ENCODE measurements around the gene MRGPRG. TPM values are rescaled to one million over a fixed set of nuclear protein-coding genes. Genes with fewer than 3 reads are reported as not detected.

Gene MRGPRG
- total RNA-seq, 1 donor from 2014 or later = not detected

DNA sequence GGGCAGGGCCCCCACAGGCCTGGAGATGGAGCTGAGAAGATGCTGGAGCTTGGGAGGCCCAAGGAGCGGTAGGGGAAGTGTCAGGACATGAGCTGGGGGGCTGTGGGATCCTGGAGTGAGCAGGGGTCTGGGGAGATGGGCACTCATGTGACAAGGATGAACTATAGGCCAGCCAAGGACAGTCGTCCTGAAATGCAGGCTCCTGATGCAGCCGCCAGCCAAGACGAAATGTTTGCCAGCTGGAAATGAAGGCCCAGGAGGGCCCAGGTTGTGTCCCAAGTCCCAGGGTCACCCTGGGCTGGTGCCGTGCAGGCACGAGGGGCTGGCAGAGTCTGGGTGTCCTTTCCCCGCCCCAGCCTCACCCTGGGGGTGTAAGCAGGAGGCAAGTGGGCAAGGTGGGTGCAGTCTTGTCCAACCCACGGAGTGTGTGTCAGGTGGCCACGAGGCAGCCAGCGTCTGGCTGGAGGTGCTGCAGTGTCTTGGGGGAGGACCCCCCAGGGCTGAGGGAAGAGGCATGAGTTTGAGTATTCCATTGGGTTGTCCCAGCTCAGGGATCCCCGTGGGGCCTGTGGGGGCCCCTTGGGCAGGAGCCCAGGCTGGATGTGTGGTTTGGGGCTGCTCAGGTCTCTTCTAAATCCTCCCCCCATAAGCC is 21.4 kb downstream of the MRGPRG start:
- no peak for DNase-seq (ENCODE audit: extremely low read depth, low read depth, low spot score)

DNA sequence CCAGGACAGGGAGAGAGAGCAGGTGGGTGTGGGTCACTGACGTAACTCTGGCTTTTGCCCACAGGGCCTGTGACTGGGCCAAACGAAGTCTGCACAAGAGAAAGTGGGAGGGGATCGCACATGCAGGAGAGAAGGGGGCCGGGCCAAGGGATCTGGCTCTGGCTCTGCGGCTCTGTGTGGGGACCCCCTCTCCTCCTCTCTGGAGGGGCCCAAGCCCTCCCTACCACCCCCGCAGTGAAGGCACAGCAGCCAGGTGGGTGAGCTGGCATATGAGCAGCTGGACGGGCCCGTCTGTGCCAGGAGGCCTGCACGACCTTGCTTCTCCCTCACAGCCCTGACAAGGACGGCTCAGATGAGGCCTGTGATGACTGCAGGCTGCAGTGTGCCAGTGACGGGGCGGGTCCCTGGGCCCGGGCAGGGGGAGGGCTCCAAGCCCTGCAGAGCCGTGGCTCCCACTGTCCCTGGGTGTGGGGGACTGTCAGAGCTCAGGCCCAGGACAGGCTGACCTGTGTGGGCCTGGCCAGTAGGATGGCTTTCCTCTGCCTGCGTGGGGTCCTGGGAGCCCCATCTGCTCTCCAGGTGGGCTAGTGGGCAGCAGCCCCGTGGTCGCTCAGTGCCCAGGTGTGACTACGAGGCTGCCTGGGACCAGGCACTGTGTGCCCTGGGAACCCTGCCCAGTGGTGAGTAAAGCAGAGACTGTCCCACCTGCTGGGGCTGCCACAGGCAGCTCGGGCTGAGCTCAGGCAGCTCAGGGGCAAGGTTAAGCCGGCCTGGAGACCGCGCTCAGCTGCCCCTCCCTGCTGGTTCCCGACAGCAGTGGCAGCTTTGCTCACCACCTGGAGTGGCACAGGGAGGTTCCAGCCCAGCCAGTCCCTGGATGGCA is 22.2 kb downstream of the MRGPRG start:
- DNase-seq (ENCODE audit: extremely low read depth, low read depth, low spot score) = no peak

DNA sequence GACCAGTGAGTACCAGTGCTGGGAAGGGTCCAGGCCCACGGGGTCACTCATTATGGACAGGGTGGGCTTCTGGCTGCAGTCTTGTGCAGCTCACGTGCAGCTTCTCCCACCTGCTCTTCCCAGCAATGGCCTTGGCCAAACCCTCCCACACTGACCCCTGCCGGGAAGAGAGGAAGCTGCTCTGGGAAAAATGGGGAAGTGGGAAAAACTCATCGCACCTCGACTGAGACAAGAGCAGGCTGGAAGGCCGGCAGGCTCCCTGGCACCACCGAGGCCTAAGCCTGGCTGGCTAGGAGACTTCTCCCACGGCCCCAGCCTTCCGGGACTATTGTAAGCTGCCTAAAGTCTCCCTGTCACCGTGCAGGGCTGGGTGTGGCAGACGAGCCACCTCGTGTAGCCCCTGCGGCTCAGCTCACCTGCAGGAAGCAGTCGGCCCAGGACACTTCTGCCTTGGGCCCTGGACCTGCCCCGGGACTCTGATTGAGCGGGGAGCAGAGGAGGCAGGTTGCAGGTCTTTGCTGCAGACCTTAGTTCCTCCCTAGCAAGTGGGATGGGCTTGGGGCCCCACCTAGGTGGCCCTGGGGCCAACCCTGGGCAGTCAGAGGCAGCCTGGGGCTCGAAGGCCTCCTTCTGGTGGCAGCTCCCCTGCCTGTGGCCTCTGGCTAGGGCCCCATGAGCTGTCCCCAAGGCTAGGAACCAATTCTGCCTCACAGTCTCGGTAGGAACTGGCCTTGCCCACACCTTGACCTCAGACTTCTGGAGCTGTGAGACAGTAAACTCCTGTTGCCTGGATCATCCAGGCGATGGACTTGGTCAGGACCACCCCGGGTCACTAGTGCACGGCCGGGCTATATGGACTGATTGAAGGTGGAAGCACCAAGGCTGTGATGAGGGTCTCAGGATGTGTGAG is 23.1 kb downstream of the MRGPRG start:
- DNase-seq (ENCODE audit: extremely low read depth, low read depth, low spot score) = no peak

DNA sequence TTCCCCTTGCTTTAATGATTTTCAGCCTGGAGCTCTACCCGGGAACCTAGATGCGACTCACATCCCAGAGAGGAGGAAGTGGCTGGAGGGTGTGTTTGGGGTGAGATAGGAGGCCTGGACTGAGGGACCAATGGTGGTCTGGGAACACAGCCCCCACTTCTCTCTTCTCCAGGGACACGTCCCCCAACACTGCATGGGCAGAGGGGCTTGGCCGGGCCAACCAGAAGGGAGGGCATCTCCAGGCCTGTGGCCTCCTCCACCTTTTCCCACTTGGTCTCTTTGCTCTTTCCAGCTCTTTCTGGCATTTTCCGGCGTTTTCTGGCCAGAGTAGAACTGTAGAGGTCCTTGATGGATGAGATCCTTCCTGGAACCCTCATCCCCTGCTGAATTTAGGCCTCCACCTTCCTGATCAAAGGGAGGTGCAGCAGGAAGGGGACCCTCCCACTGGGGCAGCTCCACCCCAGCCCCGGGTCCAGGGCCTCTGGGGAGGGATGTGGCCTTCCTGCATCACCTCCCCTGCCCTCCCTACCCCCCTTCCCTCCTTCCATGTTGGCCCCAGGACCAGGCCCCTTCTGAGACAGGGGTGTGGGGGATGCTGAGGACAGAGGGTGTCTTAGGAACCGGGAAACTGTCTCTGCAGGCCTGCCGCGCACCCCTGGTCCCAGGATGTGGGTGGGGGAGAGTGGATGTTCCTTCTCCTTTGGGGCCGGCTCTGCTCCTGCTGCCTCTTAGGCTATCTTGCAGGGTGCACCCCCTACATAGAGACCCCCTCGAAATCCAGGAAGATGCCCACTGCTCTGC is 24.4 kb downstream of the MRGPRG start:
- DNase-seq (ENCODE audit: extremely low read depth, low read depth, low spot score) = no peak

DNA sequence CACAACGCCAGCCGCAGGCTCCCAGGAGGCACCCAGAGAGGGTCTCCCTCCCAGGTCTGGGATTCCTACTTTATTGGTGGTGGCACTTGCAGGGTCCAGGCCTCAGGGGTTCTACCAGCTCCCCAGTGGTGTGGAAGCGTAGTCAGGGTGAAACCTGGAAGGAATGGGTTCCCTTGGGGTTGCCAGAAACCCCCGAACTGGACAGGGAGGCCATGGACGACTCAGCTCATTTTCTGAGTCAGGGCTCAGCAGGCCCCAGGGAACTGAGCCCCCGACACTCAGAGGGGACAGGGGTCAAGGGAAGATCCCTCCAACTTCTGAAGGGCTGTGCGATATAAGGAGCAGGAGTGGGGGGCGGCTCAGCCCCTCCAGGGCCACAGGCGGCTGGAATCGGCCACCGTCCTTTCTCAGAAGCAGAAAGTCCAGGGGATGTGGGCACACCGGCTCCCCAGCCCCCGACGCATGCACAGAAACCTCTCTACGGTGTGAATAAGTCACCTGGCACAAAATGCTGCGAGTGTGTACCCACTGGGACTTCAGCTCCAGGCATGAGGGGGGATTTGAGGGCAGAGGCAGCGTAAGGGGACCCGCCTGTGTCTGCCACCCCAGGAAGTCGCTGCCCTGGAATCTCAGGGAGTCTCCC is 25.1 kb downstream of the MRGPRG start:
- no peak for DNase-seq (ENCODE audit: extremely low read depth, low read depth, low spot score)

DNA sequence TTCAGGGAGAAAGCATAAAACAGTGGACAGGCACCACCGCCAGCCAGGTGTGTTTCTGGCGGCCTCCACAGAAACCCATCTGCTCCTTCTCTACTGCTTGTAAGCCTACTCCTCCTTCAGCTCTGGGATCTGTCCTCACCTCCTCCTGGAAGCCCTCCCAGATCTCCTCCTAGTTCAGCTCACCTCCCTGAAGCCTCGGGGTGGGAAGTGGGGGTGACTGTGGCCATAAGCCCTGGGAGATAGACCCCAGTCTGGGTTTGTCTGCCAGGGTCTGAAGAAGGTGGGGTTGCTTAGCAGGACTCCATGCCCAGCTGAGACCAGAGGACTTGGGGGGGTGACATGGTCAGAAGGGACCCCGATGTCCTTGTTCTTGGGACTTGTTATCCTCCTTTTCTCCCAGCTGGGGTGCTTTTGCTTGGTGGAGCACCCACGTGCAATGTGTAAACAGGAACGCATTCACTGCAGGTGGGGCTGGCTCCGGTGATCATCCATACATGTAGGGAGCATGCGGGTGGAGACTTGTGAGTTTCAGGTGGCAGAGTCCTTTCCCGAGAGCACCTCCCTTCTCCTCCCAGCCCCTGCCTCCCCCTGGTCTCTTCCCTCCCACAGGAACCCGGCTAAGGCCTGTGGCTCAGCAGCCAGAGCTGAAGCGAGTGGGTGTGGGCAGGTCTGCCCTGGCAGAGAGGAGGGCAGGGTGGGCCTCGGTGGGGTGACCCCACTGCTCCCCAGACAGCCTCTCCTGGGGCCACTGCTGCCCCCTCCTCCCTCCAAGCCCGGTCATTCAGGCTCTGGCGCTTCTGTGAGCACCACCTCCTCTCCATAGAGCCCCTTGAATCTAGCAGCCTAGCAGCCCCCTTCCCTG is 25.9 kb downstream of the MRGPRG start:
- no peak for DNase-seq (ENCODE audit: extremely low read depth, low read depth, low spot score)

DNA sequence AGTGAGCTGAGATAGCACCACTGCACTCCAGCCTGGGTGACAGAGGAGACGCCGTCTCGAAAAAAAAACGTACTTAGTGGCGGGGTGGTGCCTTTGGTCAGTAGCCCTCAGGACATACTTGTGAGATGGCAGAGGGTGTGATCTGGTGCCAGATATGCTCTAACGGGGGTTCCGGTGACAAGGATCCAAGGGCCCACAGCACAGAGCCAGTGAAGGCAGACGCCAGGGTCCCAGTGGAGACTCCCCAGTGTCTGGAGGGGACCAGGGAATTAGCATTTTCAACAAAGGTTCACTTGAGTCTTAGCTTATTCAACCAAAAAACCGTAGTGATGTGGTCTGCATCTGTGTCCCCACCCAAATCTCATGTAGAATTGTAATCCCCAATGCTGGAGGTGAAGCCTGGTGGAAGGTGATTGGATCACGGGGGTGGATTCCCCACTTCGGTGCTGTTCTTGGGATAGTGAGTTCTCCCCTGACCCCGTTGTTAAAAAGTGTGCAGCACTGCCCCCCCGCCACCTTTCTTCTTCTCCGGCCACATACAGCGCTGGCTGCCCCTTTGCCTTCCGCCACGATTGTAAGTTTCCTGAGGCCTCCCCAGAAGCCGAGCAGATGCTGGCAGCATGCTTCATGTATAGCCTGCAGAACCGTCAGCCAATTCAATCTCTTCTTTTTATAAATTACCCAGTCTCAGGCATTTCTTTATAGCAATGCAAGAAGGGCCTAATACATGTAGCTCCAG is 26.9 kb downstream of the MRGPRG start:
- DNase-seq (ENCODE audit: extremely low read depth, low read depth, low spot score) = no peak

DNA sequence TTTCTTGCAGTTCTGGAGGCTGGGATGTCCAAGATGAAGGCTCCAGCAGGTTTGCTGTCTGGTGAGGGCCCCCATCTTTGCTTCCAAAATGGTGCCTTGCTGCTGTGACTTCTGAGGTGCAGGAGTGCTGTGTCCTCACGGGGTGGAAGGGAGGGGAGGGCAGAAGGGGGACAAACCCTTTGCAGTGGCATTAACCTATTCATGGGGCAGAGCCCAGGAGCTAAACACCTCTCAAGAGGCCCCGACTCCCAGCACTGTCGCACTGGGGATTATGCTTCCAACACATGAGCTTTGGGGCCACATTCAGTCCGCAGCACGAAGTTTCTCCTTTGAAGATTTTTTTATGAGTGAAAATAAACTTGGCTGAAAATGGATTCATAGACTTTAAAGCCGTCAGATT is 28.0 kb downstream of the MRGPRG start:
- no peak for DNase-seq (ENCODE audit: extremely low read depth, low read depth, low spot score)

DNA sequence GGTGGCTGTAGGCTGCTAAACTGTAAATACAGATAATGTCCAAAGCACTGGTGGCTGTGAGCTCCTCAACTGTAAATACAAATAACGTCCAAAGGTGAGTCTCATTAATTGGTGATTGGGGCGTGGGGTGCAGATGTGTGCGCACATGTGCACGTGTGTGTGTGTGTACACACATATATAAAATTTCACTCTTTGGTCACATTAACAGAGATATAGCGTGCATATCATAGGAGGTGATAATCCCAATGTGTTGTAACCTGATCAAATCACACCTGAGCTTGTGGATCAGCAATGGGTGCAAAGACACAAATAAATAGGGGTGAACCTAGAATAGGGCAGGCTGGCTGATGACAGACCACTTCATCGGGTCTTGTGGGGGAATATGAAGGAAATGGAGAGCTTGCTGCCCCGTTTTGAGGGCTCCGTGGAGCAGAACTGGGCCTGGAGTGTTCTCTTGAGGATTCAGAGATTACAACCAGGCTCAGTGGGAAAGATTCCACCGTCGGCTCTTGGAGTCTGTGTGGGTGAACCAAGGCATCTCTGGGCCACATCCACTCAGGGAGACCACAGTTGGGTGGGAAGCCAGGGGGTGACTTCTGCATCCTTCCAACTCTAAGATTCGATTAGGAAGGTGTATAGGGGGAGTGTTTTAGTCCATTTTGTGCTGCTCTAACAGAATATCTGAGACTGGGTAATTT is 28.6 kb downstream of the MRGPRG start:
- DNase-seq (ENCODE audit: extremely low read depth, low read depth, low spot score) = no peak

DNA sequence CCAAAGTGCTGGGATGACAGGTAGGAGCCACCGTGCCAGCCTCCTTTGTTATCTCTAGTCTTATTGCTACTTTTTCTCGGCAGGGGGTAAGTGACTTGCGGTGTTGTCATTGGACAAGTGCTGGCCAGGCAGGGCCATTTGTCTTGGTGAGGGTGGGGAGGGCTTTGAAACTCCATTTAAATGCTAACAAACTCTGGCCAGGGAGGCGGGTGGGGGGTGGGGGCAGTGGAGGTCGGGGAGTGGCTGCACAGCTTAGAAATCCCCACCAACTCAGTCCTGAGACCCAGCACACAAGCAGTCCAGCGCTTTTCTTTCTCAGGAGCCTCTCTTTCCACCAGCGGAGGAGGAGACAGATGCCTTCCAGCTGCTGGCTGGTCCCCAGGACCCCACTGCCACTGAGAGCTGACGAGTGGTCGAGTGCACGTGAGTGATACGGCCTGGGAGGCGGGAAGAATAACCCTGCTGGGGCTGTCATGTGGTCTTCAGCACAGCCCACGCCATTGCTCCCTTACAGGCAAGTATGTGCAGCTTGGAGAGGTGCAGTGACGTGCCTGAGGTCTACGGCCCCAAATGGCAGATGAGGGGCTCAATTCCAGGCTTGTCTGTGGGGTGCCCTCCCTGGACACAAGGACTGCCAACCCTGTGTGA is 29.3 kb downstream of the MRGPRG start:
- no peak for DNase-seq (ENCODE audit: extremely low read depth, low read depth, low spot score)

DNA sequence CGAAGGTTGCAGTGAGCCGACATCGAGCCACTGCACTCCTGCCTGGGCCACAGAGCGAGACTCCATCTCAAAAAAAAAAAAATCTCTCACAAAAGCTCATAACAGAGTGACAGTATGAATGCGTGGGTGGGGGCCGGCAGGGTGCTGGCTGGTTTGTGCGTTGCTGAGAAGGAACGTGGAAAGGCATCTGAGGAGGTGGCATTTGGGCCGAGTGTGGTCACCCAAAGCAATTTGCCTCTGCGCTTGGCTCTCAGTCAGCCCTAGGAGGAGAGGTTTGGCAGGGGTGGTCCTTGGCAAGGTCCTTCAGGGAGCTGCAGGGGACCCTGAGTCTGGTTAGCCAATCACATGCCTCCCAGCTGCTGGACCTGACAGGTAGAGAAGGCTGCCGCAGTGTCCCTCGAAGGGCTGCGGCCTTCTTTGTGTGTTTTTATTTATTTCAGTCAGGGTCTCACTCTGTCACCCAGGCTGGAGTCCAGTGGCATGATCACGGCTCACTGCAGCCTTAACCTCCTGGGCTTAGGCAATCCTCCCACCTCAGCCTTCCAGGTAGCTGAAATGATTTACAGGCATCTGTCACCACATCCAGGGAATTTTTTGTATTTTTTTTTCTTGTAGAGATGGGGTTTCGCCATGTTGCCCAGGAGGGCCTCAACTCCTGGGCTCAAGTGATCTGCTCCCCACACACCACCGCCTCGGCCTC is 30.0 kb downstream of the MRGPRG start:
- DNase-seq (ENCODE audit: extremely low read depth, low read depth, low spot score) = no peak

DNA sequence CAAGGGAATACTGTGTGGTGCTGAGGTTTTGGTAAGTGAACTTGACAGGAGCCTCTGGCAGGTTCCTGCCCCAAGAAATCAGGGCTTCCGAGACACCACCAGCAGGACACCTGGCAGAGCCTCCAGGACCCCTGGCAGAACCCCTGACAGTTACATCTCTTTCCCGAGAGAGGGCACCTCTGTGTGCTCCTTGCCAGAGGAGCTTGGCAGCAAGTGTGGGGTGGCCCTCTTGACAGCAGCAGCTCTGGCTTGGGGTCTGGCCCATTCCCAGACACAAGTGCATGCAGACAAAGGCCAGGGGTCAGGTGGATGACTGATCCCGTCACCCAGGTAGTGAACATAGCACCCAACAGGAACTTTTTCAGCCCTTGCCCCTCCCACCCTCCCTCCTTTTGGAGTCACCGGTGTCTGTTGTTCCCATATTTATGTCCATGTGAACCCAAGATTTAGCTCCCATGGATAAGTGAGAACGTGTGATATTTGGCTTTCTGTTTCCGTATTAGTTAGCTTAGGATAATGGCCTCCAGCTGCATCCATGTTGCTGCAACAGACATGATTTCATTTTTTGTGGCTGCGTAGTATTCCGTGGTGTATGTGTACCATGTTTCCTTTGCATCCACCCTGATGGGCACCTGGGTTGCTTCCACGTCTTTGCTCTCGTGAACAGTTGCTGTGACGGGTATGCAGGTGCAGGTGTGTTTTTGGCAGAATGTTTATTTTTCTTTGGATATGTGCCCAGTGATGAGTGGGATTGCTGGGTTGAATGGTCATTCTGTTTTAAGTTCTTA is 32.3 kb downstream of the MRGPRG start:
- DNase-seq (ENCODE audit: extremely low read depth, low read depth, low spot score) = no peak

DNA sequence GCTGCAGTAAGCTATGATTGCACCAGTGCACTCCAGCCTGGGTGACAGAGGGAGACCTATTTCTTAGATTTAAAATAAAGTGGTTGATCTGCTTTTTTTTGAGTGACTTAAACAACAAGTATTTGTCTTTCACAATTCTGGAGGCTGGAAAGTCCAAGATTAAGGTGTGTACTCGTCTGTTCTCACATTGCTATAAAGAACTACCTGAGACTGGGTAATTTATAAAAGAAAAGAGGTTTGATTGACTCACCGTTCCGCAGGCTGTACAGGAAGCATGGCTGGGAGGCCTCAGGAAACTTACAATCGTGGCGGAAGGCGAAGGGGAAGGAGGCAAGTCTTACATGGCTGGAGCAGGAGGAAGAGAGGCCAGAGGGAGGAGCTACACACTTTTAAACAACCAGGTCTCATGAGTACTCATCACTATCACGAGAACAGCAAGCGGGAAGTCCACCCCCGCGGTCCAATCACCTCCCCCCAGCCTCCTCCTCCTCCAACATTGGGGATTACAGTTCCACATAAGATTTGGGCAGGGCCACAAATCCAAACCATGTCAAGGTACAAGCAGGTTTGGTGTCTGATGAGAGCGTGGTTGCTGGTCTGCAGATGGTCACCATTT is 33.8 kb downstream of the MRGPRG start:
- no peak for DNase-seq (ENCODE audit: extremely low read depth, low read depth, low spot score)

DNA sequence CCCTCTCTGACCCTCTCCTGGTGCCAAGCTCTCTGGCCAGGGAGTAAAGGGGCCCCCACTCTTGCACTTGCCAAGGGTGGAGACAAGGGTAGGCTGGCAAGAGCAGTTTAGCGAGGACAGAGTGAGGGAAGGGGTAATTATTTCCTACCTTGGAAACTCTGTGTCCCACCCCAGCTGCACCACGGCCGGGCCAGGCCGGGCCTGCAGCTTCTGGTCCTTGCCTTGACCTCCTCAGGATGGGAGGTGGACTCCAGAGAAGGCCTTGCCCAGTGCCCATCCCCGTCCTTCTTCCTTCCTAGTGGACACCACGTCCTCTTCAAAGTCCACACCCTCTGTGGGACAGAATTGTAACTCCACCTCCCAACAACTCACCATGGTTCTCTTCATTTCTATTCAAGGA is 35.1 kb downstream of the MRGPRG start:
- DNase-seq (ENCODE audit: extremely low read depth, low read depth, low spot score) = no peak

DNA sequence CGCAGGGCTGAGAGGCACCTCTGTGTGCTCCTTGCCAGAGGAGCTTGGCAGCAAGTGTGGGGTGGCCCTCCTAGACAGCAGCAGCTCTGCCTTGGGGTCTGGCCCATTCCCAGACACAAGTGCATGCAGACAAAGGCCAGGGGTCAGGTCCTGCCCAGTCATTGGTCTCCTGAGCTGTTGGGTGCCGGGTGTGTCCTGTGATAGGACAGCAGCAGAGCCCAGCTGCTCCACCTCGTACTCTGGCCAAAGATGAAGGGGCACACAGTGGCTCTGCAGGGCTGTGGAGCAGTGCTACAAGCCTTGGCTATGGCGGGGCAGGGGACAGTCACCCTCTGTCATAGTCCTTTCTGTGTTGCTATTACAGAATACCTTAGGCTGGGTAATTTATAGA is 36.2 kb downstream of the MRGPRG start:
- DNase-seq (ENCODE audit: extremely low read depth, low read depth, low spot score) = no peak

Data from glomerular endothelial cell (primary cell).